Esophagus (tissue), 2 donors: Measurements from ENCODE around the gene SCD5. TPM values are rescaled to one million over a fixed set of nuclear protein-coding genes. Genes with fewer than 3 reads are reported as not detected.

ENCODE experiments used
- H3K27ac ChIP-seq, 2 donors: one replicate each; pipeline ENCODE4 v1.5.1; 2013; ENCODE audit warnings: low read depth in 2 of 2, mild to moderate bottlenecking in 2 of 2, inconsistent platforms in 1 of 2, low read length in 1 of 2, moderate library complexity in 1 of 2
- H3K27me3 ChIP-seq, 2 donors: one replicate each; pipeline ENCODE4 v1.6.1; 2013; ENCODE audit warnings: low read length in 2 of 2, control low read depth in 1 of 2, mild to moderate bottlenecking in 1 of 2; ENCODE audit not compliant: insufficient read depth in 2 of 2, control insufficient read depth in 1 of 2
- H3K36me3 ChIP-seq, 2 donors: one replicate each; pipeline ENCODE4 v1.6.1; 2013; ENCODE audit warnings: low read length in 1 of 2; ENCODE audit not compliant: control insufficient read depth in 2 of 2, insufficient read depth in 2 of 2
- H3K4me1 ChIP-seq, 2 donors: one replicate each; pipeline ENCODE4 v1.6.1; 2013; ENCODE audit warnings: low read length in 1 of 2; ENCODE audit not compliant: control insufficient read depth in 2 of 2, insufficient read depth in 2 of 2
- H3K4me3 ChIP-seq, 2 donors: one replicate each; pipeline ENCODE4 v1.5.1; 2013; ENCODE audit warnings: low read length in 2 of 2, mild to moderate bottlenecking in 2 of 2, low read depth in 1 of 2, moderate library complexity in 1 of 2
- H3K9me3 ChIP-seq, 2 donors: one replicate each; pipeline ENCODE4 v1.6.1; 2013; ENCODE audit warnings: mild to moderate bottlenecking in 2 of 2, low read depth in 1 of 2, low read length in 1 of 2, moderate library complexity in 1 of 2; ENCODE audit not compliant: control insufficient read depth in 2 of 2, insufficient read depth in 1 of 2
- WGBS, 2 donors: extraction: QIAGEN DNeasy Blood & Tissue Kit; methylation state at CpG; one replicate each; pipeline ENCODE4 v1.1.7; 2013; 5-methylcytosine and 5-hydroxymethylcytosine counted together
- polyA plus RNA-seq, 2 donors: library from polyadenylated mRNA; stranded (reverse); fragments of 200-250 nt; gene quantifications; one replicate each; pipeline ENCODE4 v1.2.3, GENCODE V29; 2013
- donor health status: healthy with polysubstance abuse.
- donor health status: Bipolar disorder and iron deficiency.

Gene SCD5
- polyA plus RNA-seq, 2 donors, result 2.5 to 2.9 TPM

DNA sequence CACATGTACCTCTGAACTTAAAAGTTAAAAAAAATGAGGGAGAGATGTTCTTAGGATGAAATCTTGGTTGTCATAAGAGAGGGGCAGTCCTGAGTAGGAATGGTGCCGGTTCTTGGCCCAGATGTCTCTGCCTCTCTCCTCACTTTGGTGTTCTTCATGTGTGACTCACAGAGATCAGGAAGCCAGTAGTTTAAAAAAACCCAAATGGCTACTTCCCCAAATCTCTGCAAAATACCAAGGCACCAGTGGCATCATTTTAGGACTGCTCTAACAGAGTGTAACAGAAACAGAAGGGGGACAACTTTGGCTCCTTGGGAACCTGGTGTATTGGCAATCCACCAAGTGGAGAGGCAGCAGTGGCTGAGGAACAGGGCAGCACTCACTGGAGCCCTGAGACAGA lies 116.8 kb downstream of the SCD5 start:
- Histone ChIP-seq H3K36me3 (no peaks in the 10 kb centered on the region), H3K27ac (no peak overlapping the region), H3K27me3 (no peaks in the 10 kb centered on the region), H3K9me3 (no peaks in the 10 kb centered on the region), H3K4me3 (no peak overlapping the region), H3K4me1 (peaks cover 0 to 2% of the 10 kb centered on the region in 2 donors)
- 70 to 83% methylated on average over 1 of the region's 1 CpG for WGBS, 2 donors

DNA sequence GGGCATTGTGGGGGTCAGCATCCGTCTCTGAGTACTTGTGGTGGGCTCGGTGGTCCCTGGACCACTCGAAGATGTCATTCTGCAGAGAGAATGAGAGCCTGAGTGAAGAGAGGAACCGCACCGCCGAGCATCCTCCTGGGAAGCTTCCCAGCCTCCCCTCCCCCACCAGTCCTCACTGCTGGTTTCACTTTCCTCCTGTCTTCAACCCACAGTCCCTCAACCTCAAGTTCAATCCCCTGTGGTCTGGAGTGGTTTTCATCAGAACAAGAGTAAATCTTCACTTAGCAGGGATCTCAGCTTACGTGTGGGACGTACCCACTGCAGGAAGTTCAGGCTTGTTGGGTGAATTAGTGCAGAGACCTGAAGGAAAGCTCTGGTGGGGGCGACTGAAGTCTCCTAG lies 117.8 kb downstream of the SCD5 start:
- no peak overlapping the region for H3K4me3 ChIP-seq

DNA sequence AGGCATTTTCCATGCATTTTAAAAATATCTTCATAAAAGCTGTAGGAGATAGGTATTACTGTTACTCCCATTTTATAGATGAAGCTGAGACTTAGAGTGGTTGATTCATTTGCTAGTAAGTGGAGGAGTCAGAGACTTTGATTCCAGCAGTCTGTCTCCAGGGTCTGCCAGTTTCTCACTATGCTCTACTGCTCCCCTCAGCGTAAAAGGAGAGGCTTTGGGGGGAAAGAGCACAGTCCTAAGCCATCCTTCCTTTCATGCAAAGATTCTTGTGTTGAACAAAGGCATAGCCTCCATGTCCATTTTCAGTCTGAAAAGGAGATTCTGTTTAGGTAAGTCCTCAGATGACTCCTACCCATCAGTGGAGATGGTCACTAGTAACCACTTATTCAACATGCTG lies 119.1 kb downstream of the SCD5 start:
- peaks cover 0 to 5% of the 10 kb centered on the region in 2 donors for H3K4me1 ChIP-seq
- H3K9me3 ChIP-seq, result no peaks in the 10 kb centered on the region
- no peak overlapping the region for H3K4me3 ChIP-seq
- H3K27ac ChIP-seq, result no peak overlapping the region
- 90 to 92% methylated on average over 1 of the region's 1 CpG for WGBS, 2 donors
- no peaks in the 10 kb centered on the region for H3K27me3 ChIP-seq
- no peaks in the 10 kb centered on the region for H3K36me3 ChIP-seq

More for the DNA sequence above, 117.8 kb downstream of the SCD5 start:
- H3K4me1 ChIP-seq, result peaks cover 0 to 5% of the 10 kb centered on the region in 2 donors
- no peaks in the 10 kb centered on the region for H3K27me3 ChIP-seq
- H3K27ac ChIP-seq, result no peak overlapping the region
- no peaks in the 10 kb centered on the region for H3K9me3 ChIP-seq
- H3K36me3 ChIP-seq, result no peaks in the 10 kb centered on the region
- whole genome bisulfite sequencing, 2 donors, result 81 to 86% methylated on average over 9 of the region's 9 CpGs

DNA sequence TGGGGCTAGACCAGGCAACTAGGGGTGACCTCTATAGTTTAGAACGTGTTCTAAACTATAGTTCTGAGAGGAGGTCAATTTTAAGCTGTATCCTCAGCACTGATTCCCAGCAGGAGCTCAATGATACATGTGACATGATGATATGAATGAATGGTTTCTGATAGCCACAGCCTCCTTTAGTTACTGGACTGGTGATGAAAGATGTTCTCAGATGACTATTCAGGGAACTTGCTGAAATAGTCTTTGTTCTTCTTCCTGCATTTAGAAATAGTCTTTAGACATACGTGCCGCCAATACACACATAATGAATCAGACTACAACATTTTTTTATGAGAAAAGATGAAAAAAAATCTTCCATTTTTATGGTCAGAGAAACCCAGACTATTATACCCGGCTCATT lies 120.5 kb downstream of the SCD5 start:
- WGBS, 2 donors, result 52 to 59% methylated on average over 4 of the region's 4 CpGs
- H3K4me3 ChIP-seq, result no peak overlapping the region
- no peaks in the 10 kb centered on the region for H3K27me3 ChIP-seq
- peaks cover 0 to 5% of the 10 kb centered on the region in 2 donors for H3K4me1 ChIP-seq
- no peaks in the 10 kb centered on the region for H3K36me3 ChIP-seq
- no peaks in the 10 kb centered on the region for H3K9me3 ChIP-seq
- H3K27ac ChIP-seq, result peak overlapping the region; percentile 35 to 48

DNA sequence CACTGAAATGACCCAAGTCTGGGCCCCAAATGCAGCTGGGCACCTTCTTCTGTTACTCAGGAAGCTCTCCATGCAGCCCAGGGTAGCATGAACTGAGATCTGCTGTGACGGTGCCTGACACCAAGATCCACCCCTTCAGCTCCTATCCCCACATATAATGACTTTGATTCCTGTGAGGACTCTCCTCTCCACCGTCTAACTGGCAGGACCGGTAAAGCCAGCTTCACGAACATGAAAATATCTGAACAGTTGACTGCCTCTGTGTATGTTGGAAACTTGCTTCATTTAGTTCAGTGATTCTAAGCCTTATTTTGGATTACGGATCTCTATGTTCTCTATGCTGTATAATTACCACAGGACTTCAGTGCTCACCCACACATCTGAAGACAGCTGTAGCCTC lies 121.3 kb downstream of the SCD5 start:
- Histone ChIP-seq H3K27me3 (no peaks in the 10 kb centered on the region), H3K36me3 (no peaks in the 10 kb centered on the region), H3K4me3 (no peak overlapping the region), H3K4me1 (peaks cover 0 to 5% of the 10 kb centered on the region in 2 donors), H3K9me3 (no peaks in the 10 kb centered on the region), H3K27ac (peak overlapping the region; percentile 5 to 24)
- WGBS, 2 donors, result 54 to 55% methylated on average over 5 of the region's 5 CpGs

DNA sequence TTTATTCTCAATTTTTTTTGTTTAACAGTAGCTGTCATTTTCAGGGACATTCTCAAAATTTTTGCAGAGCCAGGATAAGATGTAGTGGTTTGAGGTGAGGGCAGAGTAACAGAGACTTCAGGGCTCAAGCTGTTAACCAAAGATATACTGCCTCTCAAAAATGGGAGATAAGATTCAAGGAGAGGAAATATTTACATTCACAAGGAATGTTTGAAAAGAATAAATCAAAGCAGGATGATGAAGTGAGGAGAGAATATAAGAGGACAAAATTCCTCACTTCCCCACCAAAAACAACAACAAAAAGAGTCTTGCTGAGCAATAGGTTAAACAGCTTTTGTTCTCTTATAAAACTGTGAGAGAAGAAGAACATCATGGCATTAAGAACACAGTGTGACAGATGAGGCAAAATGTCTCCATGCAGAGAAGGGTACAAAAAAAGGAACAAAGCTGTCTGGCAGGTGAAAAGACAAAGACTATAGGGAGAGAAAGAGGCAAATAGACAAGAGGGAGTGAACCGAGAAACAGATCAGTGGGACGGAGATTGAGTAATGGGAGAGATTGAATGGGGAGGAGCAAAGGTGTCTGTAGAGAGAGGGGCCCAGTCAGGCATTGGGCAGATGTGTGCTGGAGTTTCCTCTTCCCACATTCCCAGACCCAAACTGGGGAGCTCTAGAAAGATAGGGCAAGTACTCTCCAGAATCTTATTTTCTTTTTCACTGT lies 130.7 kb downstream of the SCD5 start:
- Histone ChIP-seq H3K36me3 (no peaks in the 10 kb centered on the region), H3K27ac (no peak overlapping the region), H3K4me3 (no peak overlapping the region), H3K4me1 (no peaks in the 10 kb centered on the region), H3K27me3 (no peaks in the 10 kb centered on the region), H3K9me3 (no peaks in the 10 kb centered on the region)
- WGBS, 2 donors, result 88 to 91% methylated on average over 2 of the region's 2 CpGs

DNA sequence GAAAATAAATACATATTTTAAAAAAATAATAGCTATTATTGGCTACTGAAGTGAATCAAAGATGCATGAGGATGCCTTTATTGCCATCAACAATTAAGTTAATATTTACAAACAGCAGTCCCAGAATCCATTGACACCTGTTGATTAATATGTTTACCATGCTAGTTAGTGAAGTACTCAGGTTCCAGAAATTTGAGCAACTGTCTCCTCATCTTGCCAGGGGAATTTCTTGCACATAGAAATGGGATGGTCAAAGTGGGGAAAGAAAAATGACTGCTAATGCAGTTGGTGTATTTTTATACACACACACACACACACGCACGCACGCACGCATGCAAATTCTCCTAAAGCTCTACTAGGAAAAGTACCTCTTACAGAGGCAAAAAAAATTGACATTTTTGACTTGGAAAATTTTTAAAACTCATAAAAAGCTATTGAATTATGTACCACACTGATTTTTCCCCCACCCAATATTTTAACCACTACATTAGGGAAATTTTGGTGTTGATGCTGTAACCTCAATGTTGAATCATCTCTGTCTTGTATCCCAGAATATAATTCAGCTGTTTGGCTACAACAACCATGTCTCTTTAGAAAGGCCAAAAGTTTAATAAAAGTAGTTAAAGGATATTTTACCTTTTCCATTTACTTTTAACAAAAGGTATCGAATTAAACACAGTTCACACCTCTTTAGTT lies 131.5 kb downstream of the SCD5 start:
- Histone ChIP-seq H3K27ac (no peak overlapping the region), H3K27me3 (no peaks in the 10 kb centered on the region), H3K36me3 (no peaks in the 10 kb centered on the region), H3K4me3 (no peak overlapping the region), H3K9me3 (no peaks in the 10 kb centered on the region), H3K4me1 (no peaks in the 10 kb centered on the region)
- 96 to 97% methylated on average over 5 of the region's 5 CpGs for WGBS, 2 donors

DNA sequence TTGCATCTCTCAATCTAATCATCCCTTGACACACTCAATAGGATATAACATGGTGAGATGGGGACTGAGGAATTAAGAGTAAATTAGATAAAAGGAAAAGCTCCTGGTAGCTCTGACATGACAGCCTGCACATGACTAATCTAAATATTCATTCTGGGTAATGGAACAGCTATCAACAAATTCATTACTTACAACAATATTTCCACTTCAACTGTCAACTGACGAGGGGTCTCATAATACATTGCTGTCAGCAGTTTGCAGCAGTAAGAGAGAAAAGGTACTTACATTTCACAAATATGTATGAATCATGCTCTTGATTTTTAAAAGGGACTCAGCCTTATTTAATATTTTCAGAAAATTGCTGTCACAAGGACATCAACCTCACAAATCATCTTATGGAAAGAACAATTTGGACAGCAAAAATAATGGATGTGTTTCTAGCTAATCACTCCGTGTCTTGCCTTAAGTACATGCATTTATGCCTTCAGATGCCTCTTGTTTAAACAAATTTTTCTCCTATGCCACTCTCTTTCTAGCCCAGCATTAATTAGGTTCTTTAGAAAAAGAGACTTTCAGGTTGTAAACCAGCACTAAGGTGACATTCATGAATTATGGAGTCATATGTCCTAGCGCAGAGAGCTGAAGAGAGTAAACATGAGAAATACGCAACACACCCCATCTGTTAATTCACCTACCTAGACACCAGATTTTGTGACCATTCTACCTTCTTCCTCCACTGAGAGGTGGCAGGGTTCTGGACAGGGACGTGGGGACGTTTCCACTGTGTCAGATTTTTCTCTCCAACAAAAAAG lies 137.2 kb downstream of the SCD5 start:
- Histone ChIP-seq H3K27ac (no peak overlapping the region), H3K27me3 (no peaks in the 10 kb centered on the region), H3K4me1 (no peaks in the 10 kb centered on the region), H3K36me3 (no peaks in the 10 kb centered on the region), H3K9me3 (no peaks in the 10 kb centered on the region), H3K4me3 (no peak overlapping the region)
- 80 to 92% methylated on average over 6 of the region's 6 CpGs for WGBS, 2 donors

DNA sequence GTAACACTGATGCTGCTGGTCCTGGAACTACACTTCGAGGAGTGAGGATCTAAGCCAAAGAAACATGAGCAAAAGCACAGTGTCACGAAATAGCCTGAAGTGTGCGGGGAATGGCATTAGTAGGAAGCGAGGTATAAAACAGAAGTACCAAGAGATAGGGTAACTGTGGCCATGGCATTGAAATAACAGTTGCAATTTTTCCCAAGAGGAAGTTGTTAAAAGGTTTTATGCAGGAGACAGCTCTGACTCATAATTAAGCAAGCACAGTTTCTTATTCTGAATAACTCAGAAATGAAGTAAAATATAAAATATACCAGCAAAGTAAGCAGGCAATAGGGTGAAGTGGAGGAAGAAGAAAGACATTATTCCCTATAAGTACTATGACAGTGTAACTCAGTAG lies 146.5 kb downstream of the SCD5 start:
- Histone ChIP-seq H3K27me3 (no peaks in the 10 kb centered on the region), H3K36me3 (peaks cover 0 to 3% of the 10 kb centered on the region in 2 donors), H3K27ac (no peak overlapping the region), H3K9me3 (no peaks in the 10 kb centered on the region), H3K4me1 (no peaks in the 10 kb centered on the region), H3K4me3 (no peak overlapping the region)
- whole genome bisulfite sequencing, 2 donors, result 37 to 42% methylated on average over 4 of the region's 4 CpGs
